OCI-LY3 (cell line): ENCODE results near the gene CNNM2.
A peak's percentile ranks its signal among the peaks of the same experiment; 100 is the strongest.

Experiments
- H2AFZ ChIP-seq: fragments of 200-600, 300-600 bp; shearing (Covaris generic); 2 replicates; pipeline ENCODE4 v1.6.0; 2014; ENCODE audit warnings: antibody characterized with exemption, low read depth, low read length
- H3K27ac ChIP-seq: fragments of 200-600, 300-600 bp; sonication (generic); 2 replicates; pipeline ENCODE4 v1.5.1; 2014; ENCODE audit warnings: mild to moderate bottlenecking, low read length, moderate library complexity, mixed read lengths
- H3K27me3 ChIP-seq: fragments of 200-600, 300-600 bp; sonication (generic); 2 replicates; pipeline ENCODE4 v1.6.1; 2014; ENCODE audit warnings: low read depth, low read length, mixed read lengths
- H3K36me3 ChIP-seq: fragments of 200-600, 300-600 bp; sonication (generic); replicated peaks from 2 replicates; pipeline ENCODE3; 2014; ENCODE audit warnings: low read depth, low read length, mixed read lengths
- H3K4me1 ChIP-seq: fragments of 300-600, 200-600 bp; sonication (generic); 2 replicates; pipeline ENCODE4 v1.6.1; 2014; ENCODE audit warnings: low read length, mixed read lengths
- H3K4me2 ChIP-seq: fragments of 200-600, 300-600 bp; sonication (generic); 2 replicates; pipeline ENCODE4 v1.6.1; 2014; ENCODE audit warnings: low read length, mixed read lengths
- H3K4me3 ChIP-seq: fragments of 300-600, 200-600 bp; sonication (generic); 2 replicates; pipeline ENCODE4 v1.5.1; 2014; ENCODE audit warnings: antibody characterized with exemption, mild to moderate bottlenecking, low read length, moderate library complexity
- H3K79me2 ChIP-seq: fragments of 300-600, 200-600 bp; shearing (Covaris generic); 2 replicates; pipeline ENCODE4 v1.6.1; 2014; ENCODE audit warnings: mild to moderate bottlenecking, low read length, mixed read lengths
- H3K9ac ChIP-seq: fragments of 300-600, 200-600 bp; shearing (Covaris generic); 2 replicates; pipeline ENCODE4 v1.6.0; 2014; ENCODE audit warnings: mild to moderate bottlenecking, low read length, moderate library complexity
- H3K9me3 ChIP-seq: fragments of 200-600, 300-600 bp; shearing (Covaris generic); 2 replicates; pipeline ENCODE4 v1.6.1; 2014; ENCODE audit warnings: low read length, mixed read lengths; ENCODE audit not compliant: insufficient read depth
- H4K20me1 ChIP-seq: fragments of 200-600, 300-600 bp; sonication (generic); 2 replicates; pipeline ENCODE4 v1.6.1; 2016; ENCODE audit warnings: low read length, mixed read lengths; ENCODE audit not compliant: insufficient read depth
- CTCF ChIP-seq: fragments of 200-600, 300-600 bp; sonication (generic); IDR thresholded peaks from 2 replicates; pipeline ENCODE4 v1.5.1; 2014; ENCODE audit warnings: antibody characterized with exemption, low read length, low read depth
- EZH2phosphoT487 ChIP-seq: fragments of 200-600 bp; shearing (Covaris generic); IDR thresholded peaks from 2 replicates; pipeline ENCODE4 v1.6.1; 2018; ENCODE audit warnings: antibody characterized with exemption, mixed run types, low read depth

CNNM2 gene

GRCh38 chr10:103067956-103068355, 149.9 kb downstream of the CNNM2 start:
- H4K20me1 ChIP-seq = no peaks in the 10 kb centered on the region

GRCh38 chr10:103069453-103070331, 151.6 kb downstream of the CNNM2 start:
- Histone ChIP-seq H2AFZ (no peak overlapping the region), H3K4me3 (peak overlapping the region; percentile 30), H4K20me1 (no peaks in the 10 kb centered on the region), H3K4me2 (peak overlapping the region; percentile 64), H3K4me1 (peaks cover 18% of the 10 kb centered on the region), H3K27me3 (no peaks in the 10 kb centered on the region), H3K9ac (no peak overlapping the region), H3K27ac (no peak overlapping the region), H3K79me2 (no peaks in the 10 kb centered on the region), H3K9me3 (no peaks in the 10 kb centered on the region), H3K36me3 (no peaks in the 10 kb centered on the region)
- TF ChIP-seq EZH2phosphoT487 (no peak), CTCF (peak; percentile 78)

More at GRCh38 chr10:103067956-103068355, 149.9 kb downstream of the CNNM2 start:
- Histone ChIP-seq H3K4me3 (no peak overlapping the region), H3K9ac (no peak overlapping the region), H3K4me2 (no peak overlapping the region), H3K9me3 (no peaks in the 10 kb centered on the region), H3K79me2 (no peaks in the 10 kb centered on the region), H2AFZ (no peak overlapping the region), H3K27ac (no peak overlapping the region), H3K36me3 (no peaks in the 10 kb centered on the region), H3K4me1 (peaks cover 23% of the 10 kb centered on the region), H3K27me3 (no peaks in the 10 kb centered on the region)
- TF ChIP-seq CTCF = no peak
- TF ChIP-seq EZH2phosphoT487 = no peak

GRCh38 chr10:103072276-103072675, 154.2 kb downstream of the CNNM2 start:
- Histone ChIP-seq H3K9ac (no peak overlapping the region), H3K79me2 (no peaks in the 10 kb centered on the region), H3K4me2 (no peak overlapping the region), H3K4me3 (no peak overlapping the region), H3K36me3 (no peaks in the 10 kb centered on the region), H2AFZ (no peak overlapping the region), H3K27me3 (no peaks in the 10 kb centered on the region), H3K27ac (no peak overlapping the region), H3K9me3 (no peaks in the 10 kb centered on the region), H4K20me1 (no peaks in the 10 kb centered on the region), H3K4me1 (peaks cover 18% of the 10 kb centered on the region)
- no peak for TF ChIP-seq EZH2phosphoT487

DNA sequence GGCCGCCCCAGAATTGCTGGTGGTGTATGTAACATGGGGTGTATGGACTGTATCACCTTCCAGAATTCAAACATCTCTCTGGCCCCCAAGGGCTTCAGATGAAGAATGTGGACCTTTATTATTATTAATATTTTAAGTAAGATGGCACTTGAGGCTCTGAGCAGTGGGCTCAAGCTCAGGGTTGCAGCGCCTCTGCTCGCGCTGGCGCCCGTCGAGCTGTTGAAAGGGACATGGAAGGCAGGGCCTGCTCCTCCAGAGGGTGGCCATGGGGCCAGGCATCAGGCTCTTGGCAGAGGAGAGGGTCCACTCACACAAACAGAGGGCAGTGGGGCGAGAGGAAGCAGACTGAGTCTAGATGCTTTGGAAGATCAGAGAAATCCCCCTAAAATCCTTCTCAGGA, 154.8 kb downstream of the CNNM2 start:
- H3K4me2 ChIP-seq = no peak overlapping the region
- H3K4me1 ChIP-seq = peaks cover 18% of the 10 kb centered on the region
- no peak overlapping the region for H3K27ac ChIP-seq

More for the DNA sequence above, 154.8 kb downstream of the CNNM2 start:
- Histone ChIP-seq H2AFZ (no peak overlapping the region), H3K4me3 (no peak overlapping the region), H3K36me3 (no peaks in the 10 kb centered on the region), H3K9me3 (no peaks in the 10 kb centered on the region), H3K9ac (no peak overlapping the region), H3K27me3 (no peaks in the 10 kb centered on the region), H3K79me2 (no peaks in the 10 kb centered on the region), H4K20me1 (no peaks in the 10 kb centered on the region)
- TF ChIP-seq EZH2phosphoT487 (no peak), CTCF (no peak)
